ENCODE measurements around the gene ZDHHC7.

Gene ZDHHC7

GRCh38 chr16:84925773-84926372 is 85.5 kb downstream of the ZDHHC7 start:
- H3K9me3 Mint-ChIP-seq = peaks cover under 1% of the 10 kb centered on the region
- no peak overlapping the region for H3K4me3 Mint-ChIP-seq
- no peak overlapping the region for H3K27ac Mint-ChIP-seq
- H3K36me3 Mint-ChIP-seq (ENCODE audit: low read depth) = no peaks in the 10 kb centered on the region
- H3K4me1 Mint-ChIP-seq (ENCODE audit: low read depth) = peaks cover 1% of the 10 kb centered on the region
- H3K27me3 Mint-ChIP-seq = no peaks in the 10 kb centered on the region

GRCh38 chr16:84925092-84925772 is 86.1 kb downstream of the ZDHHC7 start:
- H3K27ac Mint-ChIP-seq = no peak overlapping the region
- no peaks in the 10 kb centered on the region for H3K9me3 Mint-ChIP-seq
- H3K27me3 Mint-ChIP-seq = no peaks in the 10 kb centered on the region
- H3K4me1 Mint-ChIP-seq (ENCODE audit: low read depth) = no peaks in the 10 kb centered on the region
- no peak overlapping the region for H3K4me3 Mint-ChIP-seq
- no peaks in the 10 kb centered on the region for H3K36me3 Mint-ChIP-seq (ENCODE audit: low read depth)

GRCh38 chr16:84924331-84925091 is 86.8 kb downstream of the ZDHHC7 start:
- Mint-ChIP-seq H3K9me3 (no peaks in the 10 kb centered on the region), H3K4me1 (ENCODE audit: low read depth) (no peaks in the 10 kb centered on the region), H3K27ac (no peak overlapping the region), H3K36me3 (ENCODE audit: low read depth) (no peaks in the 10 kb centered on the region), H3K27me3 (peaks cover 1% of the 10 kb centered on the region), H3K4me3 (no peak overlapping the region)

Measured in stimulated activated naive CD8-positive, alpha-beta T cell treated with anti-CD3 and anti-CD28 coated beads, Interleukin-15, Interleukin-2, amounts not matched to agents 100 ng/mL and 50 ng/mL, for 24 hours (primary cell).